Stimulated activated CD4-positive, alpha-beta T cell treated with anti-CD3 and anti-CD28 coated beads, Interleukin-15, amount 100 ng/mL, for 1 hour (primary cell): ENCODE results near the gene KCNE2.

Experiments used
- DNase-seq, 2 donors: peaks; one replicate each; pipeline ENCODE4 v3.0.0-alpha.2; 2020; ENCODE audit warnings: low read depth in 1 of 2, low spot score in 1 of 2

The KCNE2 gene, protein sequence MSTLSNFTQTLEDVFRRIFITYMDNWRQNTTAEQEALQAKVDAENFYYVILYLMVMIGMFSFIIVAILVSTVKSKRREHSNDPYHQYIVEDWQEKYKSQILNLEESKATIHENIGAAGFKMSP

DNA sequence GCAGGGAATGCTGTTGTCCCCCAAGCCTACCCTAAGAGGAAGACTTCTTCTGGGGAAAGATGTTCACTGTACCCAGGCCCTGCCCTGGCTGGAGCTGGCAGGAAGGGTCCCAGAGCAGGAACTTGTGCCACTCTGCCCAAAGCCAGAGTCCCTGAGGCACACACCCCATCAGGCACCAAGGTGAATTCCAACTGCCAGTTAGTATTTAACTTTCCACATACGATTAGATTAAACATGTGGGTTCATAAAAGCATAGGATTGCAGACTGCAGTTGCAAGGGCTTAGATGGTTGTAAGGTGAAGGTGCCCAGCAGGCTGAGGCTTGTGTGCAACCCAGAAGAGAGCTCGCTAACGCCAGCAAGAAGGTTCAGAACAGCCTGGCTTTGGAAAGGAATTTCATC is at the start of gene KCNE2:
Gene KCNE2, plus strand, starts transcription at position 274 of the 400 bp plus-strand sequence. CDS start 6,473 bp downstream, outside the sequence.
- DNase-seq: no peak

GRCh38 chr21:34319585-34319984 is 44.2 kb upstream of the KCNE2 start:
- DNase-seq: no peak

DNA sequence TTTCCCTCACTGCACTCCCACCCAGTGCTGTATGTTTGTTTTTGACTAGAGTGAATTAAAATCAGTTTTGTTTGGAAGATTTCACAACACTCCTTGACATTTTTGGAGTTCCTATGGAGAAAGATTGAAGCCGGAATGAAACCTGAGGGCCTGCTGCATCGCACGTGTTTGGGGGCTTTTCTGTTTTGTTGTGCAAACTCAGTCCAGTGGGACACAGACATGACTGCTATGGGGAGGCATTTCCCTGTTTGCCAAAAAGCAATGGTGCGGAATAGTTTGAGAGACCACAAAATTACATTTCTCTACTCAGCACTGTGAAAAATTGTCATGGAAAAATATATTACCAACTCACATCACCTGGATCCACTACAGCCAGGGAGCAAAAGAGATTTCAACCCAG is 43.8 kb upstream of the KCNE2 start:
- DNase-seq: no peak

- DNase-seq: no peak
These were observed 33.8 kb upstream of the KCNE2 start for GRCh38 chr21:34330055-34330454.

GRCh38 chr21:34331726-34332125 is 32.1 kb upstream of the KCNE2 start:
- DNase-seq: no peak

DNA sequence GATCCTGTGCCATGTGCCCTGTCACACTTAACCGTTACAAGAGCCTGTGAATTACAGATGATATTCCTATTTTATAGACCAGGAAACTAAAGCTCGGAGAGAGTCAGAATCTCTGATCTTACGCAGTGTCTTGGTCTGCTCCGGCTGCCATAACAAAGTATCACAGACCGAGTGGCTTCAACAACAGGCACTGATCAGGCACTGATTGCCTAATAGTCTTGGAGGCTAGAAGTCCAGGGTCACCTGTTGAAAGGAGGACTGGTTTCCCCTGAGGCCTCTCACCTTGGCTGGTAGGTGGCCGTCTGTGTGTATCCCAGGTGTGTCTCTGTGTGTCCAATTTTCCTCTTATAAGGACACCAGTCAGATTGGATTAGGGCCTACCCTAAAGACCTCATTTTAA is 31.5 kb upstream of the KCNE2 start:
- no peak for DNase-seq

GRCh38 chr21:34333121-34333739 is 30.6 kb upstream of the KCNE2 start:
- DNase-seq: no peak

DNA sequence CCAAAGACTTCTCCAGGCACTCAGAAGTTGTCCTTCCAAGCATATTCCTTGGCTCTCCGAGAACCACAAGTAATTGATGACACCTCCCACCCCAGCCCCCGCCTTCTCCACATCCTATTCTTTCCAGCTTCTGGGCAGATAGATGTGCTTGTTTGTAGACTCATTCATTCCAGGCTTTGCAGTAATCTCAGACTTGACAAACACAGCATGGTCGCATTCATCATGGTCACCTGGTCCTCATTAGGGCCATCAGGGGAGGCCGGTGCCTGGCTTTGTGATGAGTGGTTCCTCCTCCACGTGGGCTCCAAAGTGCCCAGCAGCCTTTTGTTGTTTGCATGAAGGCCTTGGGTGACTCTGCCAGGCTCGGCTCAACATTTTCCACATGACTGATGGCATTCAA is 28.5 kb upstream of the KCNE2 start:
- DNase-seq: no peak

DNA sequence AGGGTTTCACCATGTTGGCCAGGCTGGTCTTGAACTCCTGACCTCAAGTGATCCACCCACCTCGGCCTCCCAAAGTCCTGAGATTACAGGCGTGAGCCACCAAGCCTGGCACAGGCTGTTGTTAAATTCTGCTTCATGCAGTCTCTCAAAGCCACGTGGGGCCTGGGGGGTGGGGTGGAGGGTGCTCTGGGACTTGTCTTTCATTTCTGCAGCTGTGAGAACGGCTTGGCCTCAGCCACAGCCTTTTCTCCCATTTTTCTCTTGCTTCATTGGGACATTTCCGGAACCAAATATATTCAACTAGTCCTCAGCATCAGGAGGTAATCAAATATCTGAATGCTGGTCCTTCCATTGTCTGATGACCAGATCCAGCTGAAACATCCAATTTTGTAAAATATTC is 27.6 kb upstream of the KCNE2 start:
- no peak for DNase-seq

GRCh38 chr21:34336756-34337391 is 26.9 kb upstream of the KCNE2 start:
- no peak for DNase-seq

- no peak for DNase-seq
These were observed 26.1 kb upstream of the KCNE2 start for GRCh38 chr21:34337741-34338140.

DNA sequence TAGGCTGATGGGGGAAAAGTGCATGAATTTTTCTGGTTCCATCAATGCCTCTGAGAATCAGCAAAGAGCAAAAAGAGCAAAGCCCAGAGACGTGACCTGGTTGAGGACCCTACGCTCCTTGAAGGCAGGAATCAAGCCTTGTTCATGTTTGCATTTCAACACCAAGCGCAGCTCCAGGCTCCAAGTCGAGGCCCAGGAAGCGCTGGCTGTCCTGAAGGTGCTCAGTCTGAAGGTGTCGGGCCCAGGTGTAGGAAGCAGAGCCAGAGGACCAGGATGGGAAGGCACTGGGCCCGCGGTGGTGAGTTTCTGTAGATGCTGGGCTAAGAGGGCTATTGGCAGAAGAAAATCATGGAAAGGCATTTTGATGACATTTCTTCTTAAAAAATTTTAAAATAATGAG is 25.6 kb upstream of the KCNE2 start:
- no peak for DNase-seq

DNA sequence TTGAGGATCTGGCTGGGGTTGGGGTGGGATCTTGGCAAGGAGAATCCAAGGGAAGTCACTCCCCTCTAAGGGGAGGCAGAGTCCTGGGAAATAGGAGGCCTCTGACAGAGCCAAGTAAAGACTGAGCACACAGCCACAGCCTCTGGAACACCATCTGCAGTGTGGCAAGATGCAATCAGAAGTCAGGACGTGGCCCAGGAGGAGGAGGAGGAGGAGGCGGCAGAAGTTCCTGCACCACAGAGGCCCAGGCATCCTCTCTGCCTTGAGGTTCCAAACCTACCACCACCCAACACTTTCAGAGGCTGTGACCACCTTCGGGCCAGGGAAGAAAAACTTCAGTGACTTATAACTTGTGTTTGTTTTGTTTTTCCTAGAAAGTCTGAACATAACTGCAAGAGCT is 23.7 kb upstream of the KCNE2 start:
- no peak for DNase-seq

GRCh38 chr21:34342476-34342875 is 21.3 kb upstream of the KCNE2 start:
- DNase-seq: no peak

GRCh38 chr21:34343347-34343746 is 20.5 kb upstream of the KCNE2 start:
- DNase-seq: no peak

DNA sequence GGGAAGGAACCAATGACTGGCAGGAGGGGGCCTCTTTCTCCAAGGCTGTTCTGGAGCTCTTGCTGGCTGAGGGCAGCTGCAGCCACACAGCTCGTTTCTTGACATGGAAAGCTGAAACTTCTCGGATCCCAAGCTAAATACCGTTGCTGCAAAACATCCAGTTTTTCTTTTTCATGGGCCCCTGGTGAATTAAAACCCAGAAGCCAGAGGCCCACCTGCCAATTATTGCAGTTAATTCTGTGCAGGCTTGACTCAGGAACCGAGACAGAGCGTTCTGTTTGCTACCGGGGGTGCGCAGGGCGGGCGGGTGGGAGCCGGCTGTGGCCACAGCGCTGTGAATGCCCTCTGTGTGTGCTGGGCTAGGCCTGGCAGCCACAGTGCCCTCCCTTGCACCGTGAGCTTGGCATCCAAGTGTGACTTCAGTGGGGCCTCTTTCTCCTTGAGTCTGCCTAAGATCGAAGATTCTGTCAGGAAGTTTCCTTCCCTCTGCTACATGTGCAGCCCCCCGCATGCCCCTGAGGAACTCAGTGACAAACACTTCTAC is 19.9 kb upstream of the KCNE2 start:
- DNase-seq: no peak

- DNase-seq: no peak
These were observed 19.2 kb upstream of the KCNE2 start for GRCh38 chr21:34344584-34344983.

DNA sequence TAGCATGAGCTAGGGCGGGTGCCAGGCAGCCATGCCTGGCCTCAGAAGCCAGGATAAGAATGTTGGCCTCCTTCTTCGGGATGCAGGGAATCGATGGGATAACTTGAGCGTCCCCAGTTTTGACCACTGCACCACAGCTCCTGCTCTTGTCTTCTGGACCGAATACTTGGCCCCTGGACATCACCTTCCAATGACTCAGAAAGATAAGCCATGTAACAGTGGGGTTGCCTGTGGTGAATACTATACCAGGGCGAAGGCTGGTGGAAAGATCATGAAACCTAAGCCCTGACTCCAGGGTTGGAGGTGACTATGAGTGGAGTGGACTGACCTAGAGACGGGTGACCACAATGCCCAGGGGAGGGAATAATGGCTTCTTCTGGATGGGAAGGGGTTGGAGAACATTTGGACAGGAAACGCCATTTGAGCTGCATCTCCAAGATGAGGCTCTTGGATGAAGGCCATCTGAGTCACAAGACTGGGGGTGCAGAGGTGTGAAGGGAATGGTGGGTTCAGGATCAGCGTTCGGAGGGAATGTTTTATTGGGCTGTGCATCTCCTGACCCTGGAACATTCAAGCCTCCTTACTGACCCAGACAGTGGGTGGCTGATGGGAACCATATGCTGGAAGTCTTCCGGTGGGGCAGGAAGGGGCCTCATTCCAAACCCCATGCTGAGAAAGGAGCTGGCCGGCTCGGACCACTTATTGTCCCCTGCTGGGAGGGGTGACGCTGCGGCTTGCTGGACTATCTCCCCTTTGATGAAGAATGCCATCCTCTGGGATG is 18.5 kb upstream of the KCNE2 start:
- no peak for DNase-seq

DNA sequence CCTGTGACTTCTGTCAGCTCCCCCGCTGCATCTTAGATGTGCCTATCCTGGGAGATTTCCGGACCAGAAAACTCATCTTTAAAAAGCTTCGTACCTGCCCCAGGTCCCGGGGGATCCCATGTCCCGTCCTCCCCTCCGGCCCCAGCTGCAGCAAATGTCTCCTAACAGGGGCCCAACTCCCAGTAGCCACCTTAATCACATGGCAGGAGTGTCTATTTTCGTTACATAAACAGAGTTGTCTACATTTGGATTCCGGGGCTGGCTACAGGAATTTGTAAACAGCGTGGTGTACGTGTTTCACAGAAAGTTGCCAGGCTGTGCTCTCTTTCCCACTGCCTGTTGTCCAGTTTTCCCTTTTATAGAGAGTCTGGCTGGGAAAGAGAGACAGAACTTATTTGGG is 17.9 kb upstream of the KCNE2 start:
- no peak for DNase-seq

- no peak for DNase-seq
These were observed 14.8 kb upstream of the KCNE2 start for GRCh38 chr21:34348890-34349519.

DNA sequence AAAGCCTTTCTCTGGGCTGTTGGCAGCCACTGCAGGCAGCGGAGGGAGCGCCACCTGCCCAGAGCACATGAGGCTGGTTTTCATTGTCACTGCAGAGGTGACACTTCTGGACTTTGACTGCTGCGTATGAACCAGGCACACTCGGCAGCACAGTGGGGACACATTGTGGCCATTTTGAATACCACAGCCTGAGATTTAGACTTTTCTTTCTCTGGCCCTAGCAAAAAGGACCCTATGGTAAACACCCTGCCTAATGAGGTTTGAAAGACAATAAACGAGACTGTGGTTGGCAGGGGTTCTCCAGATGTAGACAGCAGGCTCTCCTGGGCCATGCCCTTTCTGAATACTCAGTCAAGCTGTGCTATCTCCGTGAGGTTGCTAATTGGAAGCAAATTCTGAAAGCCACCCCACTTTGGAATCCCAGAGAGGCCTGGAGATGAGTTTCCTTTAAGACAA is 12.0 kb upstream of the KCNE2 start:
- DNase-seq: no peak
